Motor neuron (in vitro differentiated cells): ENCODE data around the gene RPS19. TPM values are rescaled to one million over a fixed set of nuclear protein-coding genes. Genes with fewer than 3 reads are reported as not detected.
"Not testable (repeated sequence)": the region's sequence is repeated elsewhere in the genome, so short reads cannot be mapped to it uniquely, and the experiment has no call there.

Experiments used
- ATAC-seq, 8 experiments: fragments of 200-7000 bp; cut with Tn5 transposase; replicated peaks in 6 of 8; 2 replicates each; pipeline ENCODE4 v1.8.0; 2021; ENCODE audit warnings: mild to moderate bottlenecking in 8 of 8, moderate library complexity in 8 of 8
- H3K27ac ChIP-seq, 2 donors: fragments of 250-450 bp; sonication (Bioruptor Pico); 2 replicates each; pipeline ENCODE4 v1.9.0; 2021; ENCODE audit warnings: antibody characterized with exemption in 2 of 2, mild to moderate bottlenecking in 2 of 2, moderate library complexity in 1 of 2
- H3K4me1 ChIP-seq, 2 donors: fragments of 250-450 bp; sonication (Bioruptor Pico); replicated peaks in 1 of 2; 2 replicates each; pipeline ENCODE4 v1.6.1; 2021; ENCODE audit warnings: antibody characterized with exemption in 2 of 2, mild to moderate bottlenecking in 2 of 2, moderate library complexity in 1 of 2
- H3K4me3 ChIP-seq, 5 donors: fragments of 250-450 bp; sonication (Bioruptor Pico); 2 replicates each; pipeline ENCODE4 v1.9.0; 2021; ENCODE audit warnings: antibody characterized with exemption in 5 of 5, mild to moderate bottlenecking in 5 of 5, moderate library complexity in 4 of 5
- WGBS, 10 experiments: fragments of 450-650 bp; shearing (Covaris generic); methylation state at CpG; one replicate each; pipeline ENCODE4 v1.0.0; 2022; 5-methylcytosine and 5-hydroxymethylcytosine counted together
- in situ Hi-C, 9 experiments: fragments of 400-800 bp; cut with MboI; loops; one replicate each; pipeline ENCODE4 v1.15.0; 2021; ENCODE audit warnings: low sequenced_read_pairs in 9 of 9, low pct_unique_long_range_greater_than_20kb in 2 of 9; ENCODE audit not compliant: unreplicated experiment in 9 of 9
- total RNA-seq, 8 experiments: library from RNA; unstranded; fragments of 300-600 nt; gene quantifications; 2 replicates each; pipeline versions ENCODE4 v1.2.3 to v1.2.4, GENCODE V29; 2022

Gene RPS19
- total RNA-seq, 8 experiments from 2014 or later = 2,323 to 4,988 (median 4,056) TPM

GRCh38 chr19:41875973-41876372 is 15.9 kb downstream of the RPS19 start:
- ATAC-seq, H3K4me1 ChIP-seq, H3K4me3 ChIP-seq, H3K27ac ChIP-seq: not testable (repeated sequence)
- in situ Hi-C loops = loop anchor here in 1 of 9 experiments (10.0 kb wide), 1 partner anchor 79 kb away; the partner anchor contains the start of gene RABAC1
- 25 to 80% (median 50%) methylated on average over 1 to 2 of the region's 3 CpGs; no CpG with 5 or more reads in 3 of the 10 experiments for WGBS, 10 experiments

GRCh38 chr19:41876847-41877832 is 17.1 kb downstream of the RPS19 start, which contains the start of gene CD79A:
Gene CD79A, plus strand, starts transcription at chr19:41877279. Its CDS starts 26 bp downstream, at chr19:41877305.
- 20 to 60% (median 35%) methylated on average over 1 to 2 of the region's 9 CpGs; no CpG with 5 or more reads in 6 of the 10 experiments for WGBS, 10 experiments
- in situ Hi-C loops = loop anchor here in 1 of 9 experiments (10.0 kb wide), 1 partner anchor 78 kb away; the partner anchor contains the start of gene RABAC1
- no peak within 1 kb of the TSS for H3K4me3 ChIP-seq
- no peak for ATAC-seq
- no peaks in the 10 kb centered on the region for H3K4me1 ChIP-seq
- no peak within 1 kb of the TSS for H3K27ac ChIP-seq

GRCh38 chr19:41877916-41878905 is 18.2 kb downstream of the RPS19 start:
- peaks cover 0 to under 1% of the 10 kb centered on the region in 2 donors for H3K4me1 ChIP-seq
- no peak for ATAC-seq
- no peak overlapping the region for H3K27ac ChIP-seq
- in situ Hi-C loops = loop anchor here in 1 of 9 experiments (10.0 kb wide), 1 partner anchor 77 kb away; the partner anchor contains the start of gene RABAC1
- whole genome bisulfite sequencing, 10 experiments = 47 to 67% (median 50%) methylated on average over 1 to 4 of the region's 17 CpGs; no CpG with 5 or more reads in 5 of the 10 experiments
- H3K4me3 ChIP-seq = no peak overlapping the region

- ATAC-seq = no peak
- in situ Hi-C loops = loop anchor here in 1 of 9 experiments (10.0 kb wide), 1 partner anchor 76 kb away; the partner anchor contains the start of gene RABAC1
- H3K4me3 ChIP-seq = no peak overlapping the region
- WGBS, 10 experiments = 73% methylated on average over 3 of the region's 21 CpGs; no CpG with 5 or more reads in 9 of the 10 experiments
- H3K4me1 ChIP-seq = peaks cover 3 to 6% of the 10 kb centered on the region in 2 donors
- H3K27ac ChIP-seq = no peak overlapping the region
These were observed 19.0 kb downstream of the RPS19 start for GRCh38 chr19:41879080-41879479.

DNA sequence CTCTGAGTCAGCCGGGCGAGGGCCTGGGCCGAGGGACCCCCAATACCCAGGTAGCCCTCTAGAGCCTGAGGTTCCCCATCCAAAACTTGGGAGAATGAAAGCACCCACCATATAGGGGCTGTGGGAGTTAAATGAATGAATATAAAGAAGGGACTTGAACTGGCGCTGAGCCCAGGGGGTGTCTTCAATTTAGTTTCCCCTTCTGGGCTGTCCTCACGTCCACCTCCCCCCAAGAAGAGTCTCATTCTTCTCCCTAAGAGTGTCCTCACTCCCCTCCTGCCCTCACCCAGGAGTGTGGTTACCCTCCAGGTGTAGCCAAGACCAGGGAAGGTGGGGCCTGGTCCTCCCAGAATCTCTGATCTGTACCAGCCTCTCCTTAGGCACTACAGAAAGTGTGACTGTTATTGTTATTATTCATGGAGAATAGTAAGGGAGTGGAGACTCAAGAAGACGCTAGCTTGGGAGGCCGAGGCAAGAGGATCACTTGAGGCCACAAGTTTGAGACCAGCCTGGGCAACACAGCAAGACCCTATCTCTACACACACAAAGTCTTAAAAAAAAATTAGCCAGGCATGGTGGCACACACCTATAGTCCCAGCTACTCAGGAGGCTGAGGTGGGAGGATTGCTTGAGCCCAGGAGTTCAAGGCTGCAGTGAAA is 19.7 kb downstream of the RPS19 start:
- no peak for ATAC-seq
- 56 to 92% (median 67%) methylated on average over 1 to 3 of the region's 7 CpGs; no CpG with 5 or more reads in 6 of the 10 experiments for WGBS, 10 experiments
- in situ Hi-C loops = loop anchor here in 2 of 9 experiments (10.0 kb wide), 1 partner anchor 75 kb away; the partner anchor contains the start of gene RABAC1 (in 2 of the 2)
- Histone ChIP-seq H3K4me3 (no peak overlapping the region), H3K4me1 (peaks cover 4 to 7% of the 10 kb centered on the region in 2 donors), H3K27ac (no peak overlapping the region)

DNA sequence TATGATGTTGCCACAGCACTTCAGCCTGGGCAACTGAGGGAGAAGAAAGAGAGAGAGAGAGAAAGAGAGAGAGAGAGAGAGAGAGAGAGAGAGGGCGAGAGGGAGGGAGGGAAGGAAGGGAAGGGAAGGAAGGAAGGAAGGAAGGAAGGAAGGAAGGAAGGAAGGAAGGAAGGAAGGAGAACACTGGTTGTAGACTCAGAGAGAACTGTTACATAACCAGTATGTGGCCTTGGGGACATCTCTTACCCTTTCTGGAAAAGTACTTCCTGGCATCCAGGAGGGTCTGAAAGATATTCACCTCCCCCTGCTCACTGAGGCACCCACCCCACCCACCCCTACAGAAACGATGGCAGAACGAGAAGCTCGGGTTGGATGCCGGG is 20.3 kb downstream of the RPS19 start:
- Histone ChIP-seq H3K27ac (no peak overlapping the region), H3K4me1 (peaks cover 9 to 12% of the 10 kb centered on the region in 2 donors), H3K4me3 (no peak overlapping the region)
- in situ Hi-C loops = loop anchor here in 1 of 9 experiments (10.0 kb wide), 1 partner anchor 74 kb away; the partner anchor contains the start of gene RABAC1
- ATAC-seq = no peak
- WGBS, 10 experiments = 40% methylated on average over 1 of the region's 5 CpGs; no CpG with 5 or more reads in 9 of the 10 experiments

GRCh38 chr19:41882568-41883462 is 22.8 kb downstream of the RPS19 start, which contains the start of gene ARHGEF1:
Gene ARHGEF1, plus strand, starts transcription at chr19:41883184. Its CDS starts 4,899 bp downstream, at chr19:41888083.
- WGBS, 10 experiments = 0 to 31% (median 14%) methylated on average over 2 to 5 of the region's 80 CpGs

GRCh38 chr19:41883463-41883820 is 23.4 kb downstream of the RPS19 start:
- no peak for ATAC-seq
- Histone ChIP-seq H3K4me3 (peak overlapping the region; percentile 54 to 91 (median 79)), H3K27ac (no peak overlapping the region), H3K4me1 (peaks cover 9 to 12% of the 10 kb centered on the region in 2 donors)
- in situ Hi-C loops = loop anchor here in 1 of 9 experiments (10.0 kb wide), 1 partner anchor 71 kb away; the partner anchor contains the start of gene RABAC1
- 0 to 6% (median 3%) methylated on average over 2 to 10 of the region's 23 CpGs; no CpG with 5 or more reads in 5 of the 10 experiments for WGBS, 10 experiments

More at GRCh38 chr19:41882568-41883462, 22.8 kb downstream of the RPS19 start, which contains the start of gene ARHGEF1:
- in situ Hi-C loops = loop anchor here in 1 of 9 experiments (10.0 kb wide), 1 partner anchor 72 kb away; the partner anchor contains the start of gene RABAC1
- H3K4me3 ChIP-seq = peak within 1 kb of the TSS; percentile 54 to 91 (median 79)
- peaks cover 9 to 12% of the 10 kb centered on the region in 2 donors for H3K4me1 ChIP-seq
- no peak within 1 kb of the TSS for H3K27ac ChIP-seq
- peak in 1 of 8 experiments; percentile 2 for ATAC-seq

DNA sequence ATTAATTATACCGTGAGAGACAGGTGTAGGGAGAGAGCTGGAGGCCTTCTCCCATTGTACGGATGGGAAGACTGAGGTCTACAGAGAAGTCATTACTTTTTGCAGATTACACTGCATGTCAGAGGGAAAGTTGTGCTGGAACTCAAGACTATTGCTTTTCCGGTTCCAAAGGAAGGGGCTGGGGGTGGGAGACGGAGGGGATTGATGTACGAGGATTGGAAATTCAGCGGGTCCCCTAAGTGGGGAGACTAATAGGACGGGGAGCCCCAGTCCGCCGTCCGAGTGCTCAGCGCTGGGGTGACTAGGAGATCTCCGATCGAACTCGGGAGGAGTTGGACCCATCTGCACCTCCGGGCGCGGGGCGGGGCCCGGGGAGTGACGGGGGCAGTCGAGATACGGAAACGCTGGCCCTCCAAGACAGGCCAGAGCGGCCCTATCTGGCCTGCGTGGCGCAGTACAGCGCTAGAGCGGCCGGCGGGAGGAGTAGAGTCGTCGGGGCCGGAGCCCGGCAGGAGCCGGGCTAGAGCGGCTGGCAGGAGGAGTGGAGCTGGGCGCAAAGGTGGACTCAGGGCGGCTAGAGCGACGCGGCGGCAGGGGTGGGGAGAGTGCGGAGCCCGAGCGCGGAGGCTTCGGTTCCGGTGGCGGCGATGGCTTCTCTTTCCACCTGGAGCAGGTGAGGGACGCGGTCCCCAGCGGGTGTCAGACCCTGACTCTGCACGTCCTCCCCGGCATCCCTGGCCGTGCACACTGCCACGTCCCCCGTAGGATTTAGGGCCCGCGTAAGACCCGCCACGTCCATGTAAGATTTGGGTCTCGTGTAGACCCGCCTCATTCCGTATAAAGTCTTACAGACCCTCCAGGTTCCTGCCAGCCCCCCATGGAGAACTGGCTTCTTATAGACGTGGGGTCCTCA is 24.0 kb downstream of the RPS19 start:
- H3K4me3 ChIP-seq = peak overlapping the region; percentile 54 to 91 (median 79)
- in situ Hi-C loops = loop anchor here in 1 of 9 experiments (10.0 kb wide), 1 partner anchor 71 kb away; the partner anchor contains the start of gene RABAC1
- H3K27ac ChIP-seq = peak overlapping the region in 1 of 2 donors; percentile 73
- H3K4me1 ChIP-seq = peaks cover 9 to 12% of the 10 kb centered on the region in 2 donors
- ATAC-seq = peak; percentile 86 to 98 (median 98)
- 0% methylated on average over 1 to 11 of the region's 66 CpGs; no CpG with 5 or more reads in 2 of the 10 experiments for WGBS, 10 experiments
